ENCODE data around the gene ADGRF1. TPM values are rescaled to one million over a fixed set of nuclear protein-coding genes. Genes with fewer than 3 reads are reported as not detected.

The ADGRF1 gene
- total and polyA plus RNA-seq, 2 donors from 2014 or later, result 28.6 to 58.8 TPM

- FAIRE-seq (no peak), DNase-seq (no peak)
- intact Hi-C loops (cut with DNase I), result no loop called here
- no peaks in the 10 kb centered on the region for H3K9me3 ChIP-seq (ENCODE audit: control insufficient read depth in 2 of 3, insufficient read depth in 1 of 3, low read length in 3 of 3)
- H3K9ac ChIP-seq (ENCODE audit: low read length in 3 of 3), result no peak overlapping the region
- no peak overlapping the region for H3K27ac ChIP-seq (ENCODE audit: low read depth in 2 of 2, low read length in 2 of 2)
- H3K36me3 ChIP-seq (ENCODE audit: control insufficient read depth in 2 of 3, insufficient read depth in 3 of 3, low read length in 3 of 3), result no peaks in the 10 kb centered on the region
- H3K27me3 ChIP-seq (ENCODE audit: control insufficient read depth, insufficient read depth, low read length), result no peaks in the 10 kb centered on the region
- H3K4me3 ChIP-seq (ENCODE audit: low read length in 3 of 3), result no peak overlapping the region
- no peaks in the 10 kb centered on the region for H3K4me1 ChIP-seq (ENCODE audit: control insufficient read depth in 2 of 3, insufficient read depth in 2 of 3, low read depth in 1 of 3, low read length in 3 of 3)
- TF ChIP-seq CTCF (IDR thresholded peaks at IDR 0.05; ENCODE audit: borderline replicate concordance, extremely low read depth, insufficient read depth), result no peak
Measured at GRCh38 chr6:47070461-47070860, 28.3 kb upstream of the ADGRF1 start.

- no peak for TF ChIP-seq CTCF (IDR thresholded peaks at IDR 0.05; ENCODE audit: borderline replicate concordance, extremely low read depth, insufficient read depth)
- Histone ChIP-seq H3K36me3 (ENCODE audit: control insufficient read depth in 2 of 3, insufficient read depth in 3 of 3, low read length in 3 of 3) (no peaks in the 10 kb centered on the region), H3K27me3 (ENCODE audit: control insufficient read depth, insufficient read depth, low read length) (no peaks in the 10 kb centered on the region), H3K4me1 (ENCODE audit: control insufficient read depth in 2 of 3, insufficient read depth in 2 of 3, low read depth in 1 of 3, low read length in 3 of 3) (no peaks in the 10 kb centered on the region), H3K27ac (ENCODE audit: low read depth in 2 of 2, low read length in 2 of 2) (no peak overlapping the region), H3K4me3 (ENCODE audit: low read length in 3 of 3) (no peak overlapping the region), H3K9ac (ENCODE audit: low read length in 3 of 3) (no peak overlapping the region), H3K9me3 (ENCODE audit: control insufficient read depth in 2 of 3, insufficient read depth in 1 of 3, low read length in 3 of 3) (no peaks in the 10 kb centered on the region)
- DNase-seq, result no peak
- intact Hi-C loops (cut with DNase I), result no loop called here
- no peak for FAIRE-seq
Measured at GRCh38 chr6:47069156-47069555, 27.0 kb upstream of the ADGRF1 start.

DNA sequence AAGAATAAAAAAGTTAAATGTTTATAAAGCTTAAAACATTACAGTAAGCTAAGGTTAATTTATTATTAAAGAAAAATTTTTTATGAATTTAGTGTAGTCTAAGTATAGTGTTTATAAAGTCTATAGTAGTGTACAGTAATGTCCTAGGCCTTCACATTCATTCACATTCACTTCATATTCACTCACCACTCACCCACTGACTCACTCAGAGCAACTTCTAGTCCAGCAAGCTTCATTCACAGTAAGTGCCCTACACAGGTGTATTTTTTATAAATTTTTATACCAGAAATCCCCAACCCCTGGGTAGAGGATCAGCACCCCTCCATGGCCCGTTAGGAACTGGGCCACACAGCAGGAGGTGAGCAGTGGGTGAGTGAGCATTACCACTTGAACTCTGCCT, 24.3 kb upstream of the ADGRF1 start:
- no peak for TF ChIP-seq CTCF (IDR thresholded peaks at IDR 0.05; ENCODE audit: borderline replicate concordance, extremely low read depth, insufficient read depth)
- no peak overlapping the region for H3K27ac ChIP-seq (ENCODE audit: low read depth in 2 of 2, low read length in 2 of 2)
- intact Hi-C loops (cut with DNase I), result no loop called here
- no peak overlapping the region for H3K9ac ChIP-seq (ENCODE audit: low read length in 3 of 3)
- FAIRE-seq (peak; percentile 73), DNase-seq (no peak)
- H3K27me3 ChIP-seq (ENCODE audit: control insufficient read depth, insufficient read depth, low read length), result no peaks in the 10 kb centered on the region
- H3K4me1 ChIP-seq (ENCODE audit: control insufficient read depth in 2 of 3, insufficient read depth in 2 of 3, low read depth in 1 of 3, low read length in 3 of 3), result peaks cover 0 to 2% (median 0%) of the 10 kb centered on the region in 3 donors
- H3K36me3 ChIP-seq (ENCODE audit: control insufficient read depth in 2 of 3, insufficient read depth in 3 of 3, low read length in 3 of 3), result no peaks in the 10 kb centered on the region
- H3K4me3 ChIP-seq (ENCODE audit: low read length in 3 of 3), result no peak overlapping the region
- H3K9me3 ChIP-seq (ENCODE audit: control insufficient read depth in 2 of 3, insufficient read depth in 1 of 3, low read length in 3 of 3), result peaks cover 0 to 6% (median 0%) of the 10 kb centered on the region in 3 donors

GRCh38 chr6:47064274-47064673, 22.1 kb upstream of the ADGRF1 start:
- Histone ChIP-seq H3K27ac (ENCODE audit: low read depth in 2 of 2, low read length in 2 of 2) (no peak overlapping the region), H3K36me3 (ENCODE audit: control insufficient read depth in 2 of 3, insufficient read depth in 3 of 3, low read length in 3 of 3) (no peaks in the 10 kb centered on the region), H3K9me3 (ENCODE audit: control insufficient read depth in 2 of 3, insufficient read depth in 1 of 3, low read length in 3 of 3) (peaks cover 0 to 6% (median 0%) of the 10 kb centered on the region in 3 donors), H3K9ac (ENCODE audit: low read length in 3 of 3) (no peak overlapping the region), H3K27me3 (ENCODE audit: control insufficient read depth, insufficient read depth, low read length) (no peaks in the 10 kb centered on the region), H3K4me3 (ENCODE audit: low read length in 3 of 3) (no peak overlapping the region), H3K4me1 (ENCODE audit: control insufficient read depth in 2 of 3, insufficient read depth in 2 of 3, low read depth in 1 of 3, low read length in 3 of 3) (peaks cover 0 to 2% (median 0%) of the 10 kb centered on the region in 3 donors)
- intact Hi-C loops (cut with DNase I), result no loop called here
- FAIRE-seq (no peak), DNase-seq (no peak)
- no peak for TF ChIP-seq CTCF (IDR thresholded peaks at IDR 0.05; ENCODE audit: borderline replicate concordance, extremely low read depth, insufficient read depth)
